ENCODE measurements around the gene ZCCHC9. TPM values are rescaled to one million over a fixed set of nuclear protein-coding genes. Genes with fewer than 3 reads are reported as not detected.
"Not testable (repeated sequence)": the region's sequence is repeated elsewhere in the genome, so short reads cannot be mapped to it uniquely, and the experiment has no call there.

Gene ZCCHC9
- polyA plus RNA-seq, 1 of the 3 experiments (the other 2 are of a cell fraction): 13.2 TPM

DNA sequence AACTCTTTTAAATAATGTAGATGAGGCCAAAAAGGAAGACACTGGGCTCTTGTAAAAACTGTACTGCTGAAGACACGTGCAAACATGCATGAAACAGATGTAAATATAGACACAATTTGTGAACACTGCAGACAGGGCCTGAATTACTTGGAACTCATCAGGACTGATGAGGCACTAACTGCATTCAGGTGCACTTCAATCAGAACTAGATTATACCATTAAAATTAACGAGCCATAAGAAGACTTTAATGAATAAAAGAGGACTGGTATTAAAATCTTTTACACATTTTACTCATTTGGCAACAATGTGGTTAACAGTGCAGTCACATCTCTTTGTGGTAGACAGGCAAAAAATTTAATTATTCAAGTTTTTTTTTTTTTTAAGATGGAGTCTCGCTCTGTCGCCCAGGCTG, 13.4 kb upstream of the ZCCHC9 start:
- H4K20me1 ChIP-seq (ENCODE audit: insufficient read depth): no peaks in the 10 kb centered on the region
- H2AFZ ChIP-seq (ENCODE audit: low read depth): no peak overlapping the region
- H3K27ac ChIP-seq (ENCODE audit: low read depth in 2 of 2, low read length in 1 of 2): no peak overlapping the region
- H3K4me1 ChIP-seq (ENCODE audit: control insufficient read depth in 1 of 2, insufficient read depth in 2 of 2, low read depth in 1 of 2, low read length in 1 of 2): no peaks in the 10 kb centered on the region
- POLR2A ChIA-PET: no interaction called here
- CTCF ChIA-PET: interaction anchor here (3.5 kb wide), 1 partner anchor 11 kb away, joined by 19 read pairs; no protein-coding TSS in a partner anchor
- TF ChIP-seq JUND (IDR thresholded peaks at IDR 0.05): no peak
- H3K9me3 ChIP-seq: no peaks in the 10 kb centered on the region
- peaks cover 46% of the 10 kb centered on the region for H3K79me2 ChIP-seq (ENCODE audit: insufficient read depth)
- H3K4me3 ChIP-seq (ENCODE audit: low read depth in 2 of 2, low read length in 1 of 2): no peak overlapping the region
- no peaks in the 10 kb centered on the region for H3F3A ChIP-seq (replicated peaks; ENCODE audit: insufficient read depth)
- no peak overlapping the region for H3K9ac ChIP-seq
- no peaks in the 10 kb centered on the region for H3K9me2 ChIP-seq
- WGBS (ENCODE audit: low lambda C conversion rate): 97% methylated on average over 4 of the region's 4 CpGs
- DNase-seq: no peak
- H3K36me3 ChIP-seq (replicated peaks in 1 of 2; ENCODE audit: control insufficient read depth in 1 of 2, insufficient read depth in 2 of 2, low read length in 1 of 2): peaks cover 0 to 2% of the 10 kb centered on the region in 2 experiments
- H3K27me3 ChIP-seq (ENCODE audit: insufficient read depth): no peaks in the 10 kb centered on the region
- H3K4me2 ChIP-seq: no peak overlapping the region

DNA sequence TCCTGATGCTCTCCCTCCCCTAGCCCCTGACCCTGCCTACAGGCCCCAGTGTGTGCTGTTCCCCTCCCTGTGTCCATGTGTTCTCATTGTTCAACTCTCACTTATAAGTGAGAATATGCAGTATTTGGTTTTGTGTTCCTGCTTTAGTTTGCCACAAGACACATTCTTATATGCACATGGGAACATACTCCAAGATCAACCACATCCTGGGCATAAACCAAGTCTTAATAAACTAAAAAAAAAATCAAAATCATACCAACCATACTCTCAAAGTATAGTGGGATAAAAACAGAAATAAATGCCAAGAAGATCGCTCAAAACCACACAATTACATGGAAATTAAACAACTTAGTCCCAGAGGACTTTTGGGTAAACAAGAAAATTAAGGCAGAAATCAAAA, 11.2 kb upstream of the ZCCHC9 start:
- Histone ChIP-seq H3K27me3 (ENCODE audit: insufficient read depth) (no peaks in the 10 kb centered on the region), H3K27ac (ENCODE audit: low read depth in 2 of 2, low read length in 1 of 2) (no peak overlapping the region), H3F3A (replicated peaks; ENCODE audit: insufficient read depth) (no peaks in the 10 kb centered on the region), H3K4me1 (ENCODE audit: control insufficient read depth in 1 of 2, insufficient read depth in 2 of 2, low read depth in 1 of 2, low read length in 1 of 2) (no peaks in the 10 kb centered on the region), H3K9me2 (no peaks in the 10 kb centered on the region), H2AFZ (ENCODE audit: low read depth) (no peak overlapping the region), H3K4me2 (no peak overlapping the region), H3K9me3 (no peaks in the 10 kb centered on the region), H3K4me3 (ENCODE audit: low read depth in 2 of 2, low read length in 1 of 2) (no peak overlapping the region), H3K9ac (no peak overlapping the region), H4K20me1 (ENCODE audit: insufficient read depth) (no peaks in the 10 kb centered on the region), H3K36me3 (replicated peaks in 1 of 2; ENCODE audit: control insufficient read depth in 1 of 2, insufficient read depth in 2 of 2, low read length in 1 of 2) (peaks cover under 1 to 3% of the 10 kb centered on the region in 2 experiments), H3K79me2 (ENCODE audit: insufficient read depth) (peaks cover 59% of the 10 kb centered on the region)
- CTCF ChIA-PET: interaction anchor here (1.4 kb wide), 1 partner anchor 10 kb away, joined by 3 read pairs; no protein-coding TSS in a partner anchor
- TF ChIP-seq MAX (IDR thresholded peaks at IDR 0.05; ENCODE audit: low read depth): no peak
- TF ChIP-seq IRF3 (IDR thresholded peaks at IDR 0.05; ENCODE audit: low read depth, low read length): no peak
- POLR2A ChIA-PET: no interaction called here
- WGBS (ENCODE audit: low lambda C conversion rate): 97% methylated on average over 1 of the region's 1 CpG
- no peak for DNase-seq

GRCh38 chr5:81292130-81292529, 9.3 kb upstream of the ZCCHC9 start:
- H3K79me2 ChIP-seq (ENCODE audit: insufficient read depth): peaks cover 59% of the 10 kb centered on the region
- no peaks in the 10 kb centered on the region for H3K9me2 ChIP-seq
- 89% methylated on average over 2 of the region's 2 CpGs for WGBS (ENCODE audit: low lambda C conversion rate)
- no peaks in the 10 kb centered on the region for H3K9me3 ChIP-seq
- H3K36me3 ChIP-seq (replicated peaks in 1 of 2; ENCODE audit: control insufficient read depth in 1 of 2, insufficient read depth in 2 of 2, low read length in 1 of 2): peaks cover 0 to 3% of the 10 kb centered on the region in 2 experiments
- H3K4me1 ChIP-seq (ENCODE audit: control insufficient read depth in 1 of 2, insufficient read depth in 2 of 2, low read depth in 1 of 2, low read length in 1 of 2): no peaks in the 10 kb centered on the region
- no peak overlapping the region for H3K27ac ChIP-seq (ENCODE audit: low read depth in 2 of 2, low read length in 1 of 2)
- TF ChIP-seq YY1 (IDR thresholded peaks at IDR 0.05; ENCODE audit: low read depth) (no peak), FOSL2 (IDR thresholded peaks at IDR 0.05; ENCODE audit: borderline replicate concordance, low read depth) (no peak), RXRA (IDR thresholded peaks at IDR 0.05; ENCODE audit: borderline replicate concordance, low read depth) (no peak), TAF1 (IDR thresholded peaks at IDR 0.05; ENCODE audit: borderline replicate concordance, low read depth, low read length) (no peak), SIN3A (IDR thresholded peaks at IDR 0.05; ENCODE audit: borderline replicate concordance, low read depth, low read length) (no peak), RCOR1 (IDR thresholded peaks at IDR 0.05; ENCODE audit: low read length) (no peak), CHD2 (IDR thresholded peaks at IDR 0.05; ENCODE audit: low read length, partially characterized antibody) (no peak), NRF1 (IDR thresholded peaks at IDR 0.05; ENCODE audit: low read depth, low read length) (no peak), FOXJ3 (CRISPR knock-in tag; IDR thresholded peaks at IDR 0.05) (no peak), EZH2phosphoT487 (IDR thresholded peaks at IDR 0.05; ENCODE audit: borderline replicate concordance, low read depth) (no peak), MAX (IDR thresholded peaks at IDR 0.05; ENCODE audit: low read depth) (no peak)
- TF ChIP-seq, protein P1, sequence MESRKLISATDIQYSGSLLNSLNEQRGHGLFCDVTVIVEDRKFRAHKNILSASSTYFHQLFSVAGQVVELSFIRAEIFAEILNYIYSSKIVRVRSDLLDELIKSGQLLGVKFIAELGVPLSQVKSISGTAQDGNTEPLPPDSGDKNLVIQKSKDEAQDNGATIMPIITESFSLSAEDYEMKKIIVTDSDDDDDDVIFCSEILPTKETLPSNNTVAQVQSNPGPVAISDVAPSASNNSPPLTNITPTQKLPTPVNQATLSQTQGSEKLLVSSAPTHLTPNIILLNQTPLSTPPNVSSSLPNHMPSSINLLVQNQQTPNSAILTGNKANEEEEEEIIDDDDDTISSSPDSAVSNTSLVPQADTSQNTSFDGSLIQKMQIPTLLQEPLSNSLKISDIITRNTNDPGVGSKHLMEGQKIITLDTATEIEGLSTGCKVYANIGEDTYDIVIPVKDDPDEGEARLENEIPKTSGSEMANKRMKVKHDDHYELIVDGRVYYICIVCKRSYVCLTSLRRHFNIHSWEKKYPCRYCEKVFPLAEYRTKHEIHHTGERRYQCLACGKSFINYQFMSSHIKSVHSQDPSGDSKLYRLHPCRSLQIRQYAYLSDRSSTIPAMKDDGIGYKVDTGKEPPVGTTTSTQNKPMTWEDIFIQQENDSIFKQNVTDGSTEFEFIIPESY (IDR thresholded peaks at IDR 0.05; ENCODE audit: borderline replicate concordance, low read depth): no peak
- H3F3A ChIP-seq (replicated peaks; ENCODE audit: insufficient read depth): no peaks in the 10 kb centered on the region
- no peaks in the 10 kb centered on the region for H4K20me1 ChIP-seq (ENCODE audit: insufficient read depth)
- no peaks in the 10 kb centered on the region for H3K27me3 ChIP-seq (ENCODE audit: insufficient read depth)
- ChIA-PET POLR2A (no interaction called here), CTCF (interaction anchor here (0.8 to 1.8 kb wide), 3 partner anchors 8 to 98 kb away, joined by 3 to 10 read pairs (median 3); no protein-coding TSS in a partner anchor)
- H3K9ac ChIP-seq: no peak overlapping the region
- H3K4me2 ChIP-seq: no peak overlapping the region
- no peak overlapping the region for H2AFZ ChIP-seq (ENCODE audit: low read depth)
- no peak for DNase-seq
- no peak overlapping the region for H3K4me3 ChIP-seq (ENCODE audit: low read depth in 2 of 2, low read length in 1 of 2)

DNA sequence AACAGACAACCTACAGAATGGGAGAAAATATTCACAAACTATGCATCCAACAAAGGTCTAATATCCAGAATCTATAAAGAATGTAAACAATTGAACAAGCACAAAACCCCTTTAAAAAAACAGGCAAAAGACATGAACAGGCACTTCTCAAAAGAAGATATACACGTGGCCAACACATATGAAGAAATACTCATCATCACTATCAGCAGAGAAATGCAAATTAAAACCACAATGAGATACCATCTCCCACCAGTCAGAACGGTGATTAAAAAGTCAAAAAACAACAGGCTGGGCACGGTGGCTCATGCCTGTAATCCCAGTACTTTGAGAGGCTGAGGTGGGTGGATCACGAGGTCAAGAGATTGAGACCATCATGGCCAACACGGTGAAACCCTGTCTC, 7.4 kb upstream of the ZCCHC9 start:
- DNase-seq; CTCF ChIA-PET; H3K27ac ChIP-seq (ENCODE audit: low read depth in 2 of 2, low read length in 1 of 2); H3K9me3 ChIP-seq; H3K4me2 ChIP-seq; H3K27me3 ChIP-seq (ENCODE audit: insufficient read depth); H3K36me3 ChIP-seq (replicated peaks in 1 of 2; ENCODE audit: control insufficient read depth in 1 of 2, insufficient read depth in 2 of 2, low read length in 1 of 2); POLR2A ChIA-PET; H4K20me1 ChIP-seq (ENCODE audit: insufficient read depth); H3F3A ChIP-seq (replicated peaks; ENCODE audit: insufficient read depth); H2AFZ ChIP-seq (ENCODE audit: low read depth); H3K4me3 ChIP-seq (ENCODE audit: low read depth in 2 of 2, low read length in 1 of 2); H3K4me1 ChIP-seq (ENCODE audit: control insufficient read depth in 1 of 2, insufficient read depth in 2 of 2, low read depth in 1 of 2, low read length in 1 of 2); H3K9ac ChIP-seq; H3K9me2 ChIP-seq: not testable (repeated sequence)
- WGBS (ENCODE audit: low lambda C conversion rate): 91% methylated on average over 5 of the region's 5 CpGs
- peaks cover 69% of the 10 kb centered on the region for H3K79me2 ChIP-seq (ENCODE audit: insufficient read depth)
